OCI-LY3 (cell line): ENCODE measurements around the gene ARMH3.

Experiments
- CTCF ChIP-seq: fragments of 200-600, 300-600 bp; sonication (generic); IDR thresholded peaks from 2 replicates; pipeline ENCODE4 v1.5.1; 2014; ENCODE audit warnings: antibody characterized with exemption, low read length, low read depth
- EZH2phosphoT487 ChIP-seq: fragments of 200-600 bp; shearing (Covaris generic); IDR thresholded peaks from 2 replicates; pipeline ENCODE4 v1.6.1; 2018; ENCODE audit warnings: antibody characterized with exemption, mixed run types, low read depth

GRCh38 chr10:101843032-101844021 lies 212.6 kb downstream of the ARMH3 start, which contains the start of gene KCNIP2:
- TF ChIP-seq CTCF (peak; percentile 70), EZH2phosphoT487 (no peak)
